H1 (cell line): ENCODE data around the gene C10orf95. TPM values are rescaled to one million over a fixed set of nuclear protein-coding genes. Genes with fewer than 3 reads are reported as not detected.

ENCODE experiments used
- CTCF ChIA-PET: fragments of 300-600 bp; sonication (Branson Sonifier 250); formaldehyde crosslinking; loops from one replicate; lab custom pipeline; 2021; ENCODE audit not compliant: partially characterized antibody; lab: Charles Lee
- POLR2A ChIA-PET: fragments of 300-600 bp; sonication (Branson Sonifier 250); formaldehyde crosslinking; loops from one replicate; lab custom pipeline; 2021; ENCODE audit warnings: inconsistent platforms; ENCODE audit not compliant: partially characterized antibody; lab: Charles Lee
- DNase-seq, 2 experiments: peaks; one replicate each; pipeline versions ENCODE4 v3.0.0 to v3.0.0-alpha.2; 2010 to 2022; ENCODE audit warnings: low spot score in 2 of 2, low read depth in 1 of 2, mixed read lengths in 1 of 2
- FAIRE-seq: peaks from 2 replicates; lab custom pipeline; 2011; peaks lifted over from hg19 to GRCh38; lab: Jason Lieb, UNC
- H2AFZ ChIP-seq: 2 replicates; pipeline ENCODE4 v1.8.1; 2012; ENCODE audit warnings: low read length, inconsistent platforms
- H2AK5ac ChIP-seq: 2 replicates; pipeline ENCODE4 v1.6.1; 2013; ENCODE audit warnings: low read depth, low read length
- H2BK120ac ChIP-seq: replicated peaks from 2 replicates; pipeline ENCODE3; 2013; ENCODE audit warnings: low read depth, low read length, inconsistent platforms
- H2BK12ac ChIP-seq: 2 replicates; pipeline ENCODE4 v1.6.1; 2013; ENCODE audit warnings: low read depth, low read length
- H2BK15ac ChIP-seq: 2 replicates; pipeline ENCODE4 v1.6.1; 2013; ENCODE audit warnings: low read length
- H2BK20ac ChIP-seq: 2 replicates; pipeline ENCODE4 v1.6.1; 2013; ENCODE audit warnings: low read length
- H2BK5ac ChIP-seq: 2 replicates; pipeline ENCODE4 v1.6.1; 2013; ENCODE audit warnings: low read depth, low read length
- H3K14ac ChIP-seq: 2 replicates; pipeline ENCODE4 v1.6.1; 2013; ENCODE audit warnings: inconsistent platforms; ENCODE audit not compliant: insufficient read length
- H3K18ac ChIP-seq: 2 replicates; pipeline ENCODE4 v1.6.1; 2013; ENCODE audit warnings: low read length; ENCODE audit errors: extremely low read depth
- H3K23ac ChIP-seq: 2 replicates; pipeline ENCODE4 v1.6.1; 2013; ENCODE audit warnings: inconsistent platforms; ENCODE audit not compliant: insufficient read length
- H3K23me2 ChIP-seq: 2 replicates; pipeline ENCODE4 v1.6.1; 2013; ENCODE audit warnings: low read depth, low read length
- H3K27ac ChIP-seq: 2 replicates; pipeline ENCODE4 v1.6.1; 2011; ENCODE audit warnings: low read depth, low read length, inconsistent platforms
- H3K27me3 ChIP-seq, 4 experiments: replicated peaks in 1 of 4; 1 replicate in 1 of 4; 2 replicates in 3 of 4; pipeline versions ENCODE4 v1.6.1 to v1.8.1; 2011 to 2013; ENCODE audit warnings: low read length in 3 of 4, mild to moderate bottlenecking in 3 of 4, inconsistent platforms in 2 of 4, mixed read lengths in 2 of 4, moderate library complexity in 1 of 4; ENCODE audit not compliant: control insufficient read depth in 3 of 4, insufficient read depth in 3 of 4; ENCODE audit errors: extremely low read depth in 1 of 4
- H3K36me3 ChIP-seq, 4 experiments: 2 replicates each; pipeline versions ENCODE4 v1.6.1 to v1.8.1; 2011 to 2013; ENCODE audit warnings: mild to moderate bottlenecking in 4 of 4, low read length in 3 of 4, moderate library complexity in 2 of 4, control low read depth in 1 of 4, inconsistent platforms in 1 of 4; ENCODE audit not compliant: insufficient read depth in 4 of 4, control insufficient read depth in 2 of 4
- H3K4ac ChIP-seq: replicated peaks from 2 replicates; pipeline ENCODE3; 2013; ENCODE audit warnings: low read length, low read depth, mixed read lengths, inconsistent platforms; ENCODE audit not compliant: insufficient read length
- H3K4me1 ChIP-seq, 4 experiments: replicated peaks in 1 of 4; 1 replicate in 1 of 4; 2 replicates in 3 of 4; pipeline versions ENCODE4 v1.6.1 to v1.8.1; 2011 to 2013; ENCODE audit warnings: low read length in 3 of 4, inconsistent platforms in 2 of 4, mixed read lengths in 1 of 4; ENCODE audit not compliant: insufficient read depth in 4 of 4, control insufficient read depth in 3 of 4
- H3K4me2 ChIP-seq, 2 experiments: 2 replicates each; pipeline versions ENCODE4 v1.6.1 to v1.8.1; 2011 to 2013; ENCODE audit warnings: low read depth in 2 of 2, low read length in 2 of 2, control low read depth in 1 of 2, inconsistent platforms in 1 of 2, mild to moderate bottlenecking in 1 of 2; ENCODE audit not compliant: insufficient read depth in 1 of 2
- H3K4me3 ChIP-seq, 4 experiments: fragments of 200-600, 300-600 bp in 1 of 4; sonication (generic), shearing (Covaris generic), sonication (Bioruptor Twin) in 1 of 4; 2 replicates each; pipeline versions ENCODE4 v1.5.1 to v1.8.1; 2011 to 2016; ENCODE audit warnings: low read length in 4 of 4, low read depth in 3 of 4, control low read depth in 2 of 4, inconsistent platforms in 2 of 4, mild to moderate bottlenecking in 2 of 4, mixed read lengths in 1 of 4, moderate library complexity in 1 of 4; ENCODE audit not compliant: insufficient read depth in 2 of 4; ENCODE audit errors: extremely low read depth in 1 of 4
- H3K56ac ChIP-seq: replicated peaks from 2 replicates; pipeline ENCODE3; 2013; ENCODE audit warnings: low read depth, mild to moderate bottlenecking, mixed read lengths, low read length, inconsistent platforms; ENCODE audit not compliant: insufficient read length
- H3K79me1 ChIP-seq: 2 replicates; pipeline ENCODE4 v1.6.1; 2013; ENCODE audit warnings: low read depth, low read length, control low read depth
- H3K79me2 ChIP-seq, 2 experiments: 2 replicates each; pipeline versions ENCODE4 v1.6.1 to v1.8.1; 2012 to 2013; ENCODE audit warnings: low read length in 2 of 2, mild to moderate bottlenecking in 2 of 2, inconsistent platforms in 1 of 2; ENCODE audit not compliant: insufficient read depth in 2 of 2, control insufficient read depth in 1 of 2
- H3K9ac ChIP-seq, 4 experiments: replicated peaks in 1 of 4; 1 replicate in 1 of 4; 2 replicates in 3 of 4; pipeline versions ENCODE4 v1.6.1 to v1.8.1; 2011 to 2013; ENCODE audit warnings: low read depth in 3 of 4, low read length in 3 of 4, control low read depth in 2 of 4, mild to moderate bottlenecking in 2 of 4, moderate library complexity in 2 of 4, inconsistent platforms in 1 of 4; ENCODE audit errors: extremely low read depth in 1 of 4
- H3K9me3 ChIP-seq, 2 experiments: 2 replicates each; pipeline versions ENCODE4 v1.6.1 to v1.8.1; 2012 to 2013; ENCODE audit warnings: mild to moderate bottlenecking in 2 of 2, moderate library complexity in 2 of 2, control low read depth in 1 of 2, inconsistent platforms in 1 of 2, low read depth in 1 of 2, low read length in 1 of 2, mixed read lengths in 1 of 2; ENCODE audit not compliant: insufficient read depth in 2 of 2
- H4K20me1 ChIP-seq, 2 experiments: replicated peaks in 1 of 2; 2 replicates each; pipeline versions ENCODE3 to v1.8.1; 2011 to 2013; ENCODE audit warnings: inconsistent platforms in 2 of 2, low read length in 2 of 2, mild to moderate bottlenecking in 1 of 2; ENCODE audit not compliant: insufficient read depth in 2 of 2, control insufficient read depth in 1 of 2
- H4K5ac ChIP-seq: 2 replicates; pipeline ENCODE4 v1.6.1; 2013; ENCODE audit warnings: low read length, low read depth, mixed read lengths, inconsistent platforms; ENCODE audit not compliant: insufficient read length
- H4K8ac ChIP-seq: 2 replicates; pipeline ENCODE4 v1.8.0; 2013; ENCODE audit warnings: mild to moderate bottlenecking, moderate library complexity, low read length, inconsistent platforms; ENCODE audit not compliant: insufficient read depth; ENCODE audit errors: extremely low read depth
- H4K91ac ChIP-seq: replicated peaks from 2 replicates; pipeline ENCODE3; 2013; ENCODE audit warnings: low read length, mixed read lengths, inconsistent platforms; ENCODE audit not compliant: insufficient read length
- ASH2L ChIP-seq: fragments of 200-600, 300-600 bp; sonication (generic); IDR thresholded peaks from one replicate; pipeline ENCODE4 v1.7.1; 2017; ENCODE audit warnings: low read length
- CHD2 ChIP-seq: IDR thresholded peaks from 2 replicates; pipeline ENCODE4 v1.6.1; 2012; ENCODE audit warnings: low read length, improper control_type of control experiment
- EP300 ChIP-seq, 2 experiments: IDR thresholded peaks; 1 replicate in 1 of 2; 2 replicates in 1 of 2; pipeline ENCODE4 v1.6.1; 2011 to 2012; ENCODE audit warnings: low read depth in 2 of 2, low read length in 2 of 2, mild to moderate bottlenecking in 2 of 2, borderline replicate concordance in 1 of 2, inconsistent platforms in 1 of 2, moderate library complexity in 1 of 2
- SP1 ChIP-seq: IDR thresholded peaks from 2 replicates; pipeline ENCODE4 v1.6.1; 2011; ENCODE audit warnings: low read depth, low read length
- SRF ChIP-seq: IDR thresholded peaks from 2 replicates; pipeline ENCODE4 v1.6.1; 2011; ENCODE audit warnings: mild to moderate bottlenecking, low read depth, low read length, moderate library complexity
- TAF7 ChIP-seq: optimal IDR thresholded peaks from 2 replicates; pipeline ENCODE3; 2011; ENCODE audit warnings: low read depth, mild to moderate bottlenecking, inconsistent platforms, low read length, moderate library complexity, borderline replicate concordance
- WGBS, 2 experiments: shearing (Covaris generic) in 1 of 2; methylation state at CpG; one replicate each; pipeline versions ENCODE4 v1.1.6 to v1.1.7; 2013 to 2015; ENCODE audit warnings: low lambda C conversion rate in 2 of 2, mixed read lengths in 2 of 2, inconsistent platforms in 1 of 2, low coverage in 1 of 2, missing lambda C conversion rate in 1 of 2; ENCODE audit not compliant: insufficient replicate concordance in 2 of 2, insufficient coverage in 1 of 2, insufficient read length in 1 of 2; ENCODE audit errors: extremely low coverage in 1 of 2, missing lambda C conversion rate in 1 of 2; 5-methylcytosine and 5-hydroxymethylcytosine counted together
- polyA plus RNA-seq, 7 experiments: library from polyadenylated mRNA; depleted of rRNA in 3 of 7; stranded (reverse) in 5 of 7; unstranded in 2 of 7; fragments of >200 nt in 5 of 7; fragments of 200-250 nt in 2 of 7; gene quantifications; 1 replicate in 5 of 7; 2 replicates in 1 of 7; 4 replicates in 1 of 7; pipeline versions ENCODE4 v1.2.1 to v1.2.3, GENCODE V29; 2011 to 2013; ENCODE audit warnings: missing spikeins in 2 of 7, mixed read lengths in 2 of 7
- total RNA-seq: library from RNA; stranded (reverse); fragmentation: NEBNext Ultra II Directional; extraction: Animal tissue kit (Norgen Biotek cat#: 25700); gene quantifications from 2 replicates; pipeline ENCODE4 v1.2.1, GENCODE V29; 2021
- TF ChIP-seq, protein P1 (sequence below): IDR thresholded peaks from 2 replicates; pipeline ENCODE4 v1.6.1; 2011; ENCODE audit warnings: low read length, improper control_type of control experiment

The C10orf95 gene
- total and polyA plus RNA-seq, 2 of the 8 experiments (the other 6 are each of a cell fraction or from before 2014, with no cell fraction given): 0.34 to 0.48 TPM

- no peak overlapping the region for H3K4ac ChIP-seq
- H2BK120ac ChIP-seq: no peak overlapping the region
- ChIA-PET CTCF (interaction anchor here (1.1 to 4.4 kb wide), 7 partner anchors 8 to 144 kb away, joined by 3 to 31 read pairs (median 5); partner anchors contain the start of gene C10orf95), POLR2A (interaction anchor here (0.5 to 2.0 kb wide), 5 partner anchors 9 to 265 kb away, joined by 3 to 7 read pairs (median 3); no protein-coding TSS in a partner anchor)
- H3K23me2 ChIP-seq: no peaks in the 10 kb centered on the region
- DNase-seq (no peak), FAIRE-seq (no peak)
- peaks cover 0 to 6% (median 2%) of the 10 kb centered on the region in 4 experiments; a peak in 5 of 8 replicates for H3K36me3 ChIP-seq
- no peak overlapping the region for H2BK12ac ChIP-seq
- no peak overlapping the region for H3K56ac ChIP-seq
- H3K9me3 ChIP-seq: no peaks in the 10 kb centered on the region
- no peaks in the 10 kb centered on the region for H3K4me1 ChIP-seq
- H3K23ac ChIP-seq: no peak overlapping the region
- 94% methylated on average over 36 of the region's 36 CpGs; no CpG with 5 or more reads in 1 of the 2 experiments for WGBS, 2 experiments
- H4K5ac ChIP-seq: no peak overlapping the region
- no peak overlapping the region for H4K8ac ChIP-seq
- H3K18ac ChIP-seq: no peak overlapping the region
- H3K27ac ChIP-seq: no peak overlapping the region
- H3K27me3 ChIP-seq: no peaks in the 10 kb centered on the region
- no peaks in the 10 kb centered on the region for H3K79me1 ChIP-seq
- H4K20me1 ChIP-seq: peaks cover 0 to 3% of the 10 kb centered on the region in 2 experiments
- H3K14ac ChIP-seq: no peak overlapping the region
- H3K4me3 ChIP-seq: no peak overlapping the region
- H4K91ac ChIP-seq: no peak overlapping the region
- H3K9ac ChIP-seq: no peak overlapping the region
- H3K79me2 ChIP-seq: no peaks in the 10 kb centered on the region
- H2BK20ac ChIP-seq: no peak overlapping the region
- H2AK5ac ChIP-seq: no peak overlapping the region
- no peak overlapping the region for H3K4me2 ChIP-seq
- H2BK15ac ChIP-seq: no peak overlapping the region
- H2AFZ ChIP-seq: no peak overlapping the region
- H2BK5ac ChIP-seq: no peak overlapping the region
- TF ChIP-seq SRF (no peak), CHD2 (no peak), SP1 (no peak), TAF7 (no peak), ASH2L (no peak), EP300 (IDR thresholded peaks at IDR 0.05; ENCODE audit: borderline replicate concordance in 1 of 2, low read depth in 2 of 2, low read length in 2 of 2) (no peak)
- TF ChIP-seq, protein P1, sequence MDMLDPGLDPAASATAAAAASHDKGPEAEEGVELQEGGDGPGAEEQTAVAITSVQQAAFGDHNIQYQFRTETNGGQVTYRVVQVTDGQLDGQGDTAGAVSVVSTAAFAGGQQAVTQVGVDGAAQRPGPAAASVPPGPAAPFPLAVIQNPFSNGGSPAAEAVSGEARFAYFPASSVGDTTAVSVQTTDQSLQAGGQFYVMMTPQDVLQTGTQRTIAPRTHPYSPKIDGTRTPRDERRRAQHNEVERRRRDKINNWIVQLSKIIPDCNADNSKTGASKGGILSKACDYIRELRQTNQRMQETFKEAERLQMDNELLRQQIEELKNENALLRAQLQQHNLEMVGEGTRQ: no peak
Observed at GRCh38 chr10:102470579-102471546, 19.5 kb upstream of the C10orf95 start.
